ENCODE data around the gene UFSP1.

GRCh38 chr7:100908512-100908911, 19.0 kb upstream of the UFSP1 start:
- TF ChIP-seq CTCF (IDR thresholded peaks at IDR 0.05) (no peak), POLR2A (IDR thresholded peaks at IDR 0.05) (no peak), POLR2AphosphoS5 (IDR thresholded peaks at IDR 0.05) (no peak), EP300 (IDR thresholded peaks at IDR 0.05) (no peak)

Measured in sigmoid colon (tissue), 4 donors.